HEK293 (cell line): Measurements from ENCODE around the gene TSHZ3.

Source experiments
- CTCF ChIA-PET: fragments of 350-600 bp; formaldehyde crosslinking; extraction: SDS; loops from one replicate; lab custom pipeline; 2021; ENCODE audit warnings: antibody characterized with exemption; lab: Yijun Ruan, JAX
- POLR2A ChIA-PET: fragments of 300-600 bp; formaldehyde crosslinking; extraction: SDS; loops from one replicate; lab custom pipeline; 2020; ENCODE audit warnings: antibody characterized with exemption, inconsistent platforms; lab: Yijun Ruan, JAX
- H3K27ac ChIP-seq: fragments of 200-500 bp; sonication (Bioruptor generic); 2 replicates; pipeline ENCODE4 v1.5.1; 2014; ENCODE audit warnings: low read depth, low read length, control low read depth, inconsistent platforms; ENCODE audit errors: extremely low read depth
- H3K36me3 ChIP-seq, 2 experiments: fragments of 200-500 bp in 1 of 2; sonication (Bioruptor generic) in 1 of 2; 1 replicate in 1 of 2; 2 replicates in 1 of 2; pipeline ENCODE4 v1.5.1; 2014 to 2017; ENCODE audit warnings: inconsistent platforms in 2 of 2, low read length in 2 of 2; ENCODE audit not compliant: control insufficient read depth in 2 of 2, insufficient read depth in 1 of 2
- H3K4me1 ChIP-seq: fragments of 200-500 bp; sonication (Bioruptor generic); 2 replicates; pipeline ENCODE4 v1.5.1; 2014; ENCODE audit warnings: mild to moderate bottlenecking, low read length, inconsistent platforms; ENCODE audit not compliant: control insufficient read depth, insufficient read depth
- H3K4me3 ChIP-seq: 2 replicates; pipeline ENCODE4 v1.5.1; 2011; ENCODE audit warnings: low read depth, mild to moderate bottlenecking, control low read depth, low read length, moderate library complexity
- H3K9me3 ChIP-seq: fragments of 200-500 bp; sonication (Bioruptor generic); 2 replicates; pipeline ENCODE4 v1.5.1; 2014; ENCODE audit warnings: low read depth, low read length, inconsistent platforms; ENCODE audit not compliant: control insufficient read depth, insufficient read depth
- KLF9 ChIP-seq: fragments of 450-650 bp; formaldehyde crosslinking; IDR thresholded peaks from 2 replicates; pipeline ENCODE4 v1.5.1; 2016; ENCODE audit warnings: missing biosample characterization, missing genetic modification characterization, low read depth
- MEIS1 ChIP-seq: sonication (generic); formaldehyde crosslinking; IDR thresholded peaks from 2 replicates; pipeline ENCODE4 v1.8.1; 2022; ENCODE audit warnings: missing genetic modification reagents, mild to moderate bottlenecking, borderline replicate concordance
- REPIN1 ChIP-seq: fragments of 450-650 bp; formaldehyde crosslinking; IDR thresholded peaks from 2 replicates; pipeline ENCODE4 v1.5.1; 2017; ENCODE audit warnings: missing biosample characterization, missing genetic modification characterization, low read depth
- SETDB1 ChIP-seq: IDR thresholded peaks from one replicate; pipeline ENCODE4 v1.6.1; 2017; ENCODE audit warnings: mild to moderate bottlenecking, low read length, moderate library complexity, mixed read lengths; ENCODE audit not compliant: insufficient read length
- YY1 ChIP-seq: fragments of 450-650 bp; formaldehyde crosslinking; IDR thresholded peaks from 2 replicates; pipeline ENCODE4 v1.5.1; 2018; ENCODE audit warnings: missing biosample characterization, missing genetic modification characterization
- ZFP3 ChIP-seq: fragments of 450-650 bp; formaldehyde crosslinking; IDR thresholded peaks from 2 replicates; pipeline ENCODE4 v1.5.1; 2016; ENCODE audit warnings: low read depth, missing biosample characterization, missing genetic modification characterization
- ZNF146 ChIP-seq: fragments of 450-650 bp; formaldehyde crosslinking; IDR thresholded peaks from 2 replicates; pipeline ENCODE4 v1.5.1; 2016; ENCODE audit warnings: missing biosample characterization, missing genetic modification characterization
- ZNF155 ChIP-seq: fragments of 450-650 bp; formaldehyde crosslinking; IDR thresholded peaks from 2 replicates; pipeline ENCODE4 v1.5.1; 2016; ENCODE audit warnings: missing biosample characterization, missing genetic modification characterization
- ZNF16 ChIP-seq: fragments of 450-650 bp; formaldehyde crosslinking; IDR thresholded peaks from 2 replicates; pipeline ENCODE4 v1.5.1; 2016; ENCODE audit warnings: low read depth, missing biosample characterization, missing genetic modification characterization
- ZNF184 ChIP-seq: fragments of 450-650 bp; IDR thresholded peaks from 2 replicates; pipeline ENCODE4 v1.5.1; 2018; ENCODE audit warnings: missing biosample characterization, mild to moderate bottlenecking, missing genetic modification characterization
- ZNF335 ChIP-seq: fragments of 450-650 bp; formaldehyde crosslinking; conservative IDR thresholded peaks from 2 replicates; pipeline ENCODE4 v1.5.1; 2016; ENCODE audit warnings: missing biosample characterization, missing genetic modification characterization
- ZNF366 ChIP-seq: fragments of 450-650 bp; formaldehyde crosslinking; conservative IDR thresholded peaks from 2 replicates; pipeline ENCODE4 v1.5.1; 2016; ENCODE audit warnings: missing biosample characterization, missing genetic modification characterization
- ZNF394 ChIP-seq: fragments of 450-650 bp; formaldehyde crosslinking; IDR thresholded peaks from 2 replicates; pipeline ENCODE4 v1.5.1; 2016; ENCODE audit warnings: missing biosample characterization, missing genetic modification characterization, mild to moderate bottlenecking, moderate library complexity, borderline replicate concordance
- ZNF514 ChIP-seq: fragments of 450-650 bp; formaldehyde crosslinking; IDR thresholded peaks from 2 replicates; pipeline ENCODE4 v1.5.1; 2016; ENCODE audit warnings: missing biosample characterization, missing genetic modification characterization
- ZNF561 ChIP-seq: fragments of 450-650 bp; IDR thresholded peaks from 2 replicates; pipeline ENCODE4 v1.5.1; 2018; ENCODE audit warnings: missing biosample characterization, missing genetic modification characterization, borderline replicate concordance
- ZNF596 ChIP-seq: fragments of 450-650 bp; IDR thresholded peaks from 2 replicates; pipeline ENCODE4 v1.5.0; 2018; ENCODE audit warnings: missing biosample characterization, mild to moderate bottlenecking, missing genetic modification characterization, moderate library complexity
- ZNF600 ChIP-seq: fragments of 450-650 bp; formaldehyde crosslinking; IDR thresholded peaks from 2 replicates; pipeline ENCODE4 v1.5.1; 2016; ENCODE audit warnings: missing biosample characterization, missing genetic modification characterization
- ZNF624 ChIP-seq: fragments of 450-650 bp; formaldehyde crosslinking; IDR thresholded peaks from 2 replicates; pipeline ENCODE4 v1.5.1; 2017; ENCODE audit warnings: missing biosample characterization, missing genetic modification characterization
- ZNF677 ChIP-seq: fragments of 450-650 bp; IDR thresholded peaks from 2 replicates; pipeline ENCODE4 v1.5.0; 2018; ENCODE audit warnings: missing biosample characterization, mild to moderate bottlenecking, missing genetic modification characterization, moderate library complexity
- TF ChIP-seq, protein P1 (sequence below): fragments of 450-650 bp; formaldehyde crosslinking; IDR thresholded peaks from 2 replicates; pipeline ENCODE4 v1.5.1; 2016; ENCODE audit warnings: missing biosample characterization, missing genetic modification characterization
- TF ChIP-seq, protein P2 (sequence below): fragments of 450-650 bp; formaldehyde crosslinking; IDR thresholded peaks from 2 replicates; pipeline ENCODE4 v1.5.1; 2016; ENCODE audit warnings: missing biosample characterization, missing genetic modification characterization

TSHZ3 gene

DNA sequence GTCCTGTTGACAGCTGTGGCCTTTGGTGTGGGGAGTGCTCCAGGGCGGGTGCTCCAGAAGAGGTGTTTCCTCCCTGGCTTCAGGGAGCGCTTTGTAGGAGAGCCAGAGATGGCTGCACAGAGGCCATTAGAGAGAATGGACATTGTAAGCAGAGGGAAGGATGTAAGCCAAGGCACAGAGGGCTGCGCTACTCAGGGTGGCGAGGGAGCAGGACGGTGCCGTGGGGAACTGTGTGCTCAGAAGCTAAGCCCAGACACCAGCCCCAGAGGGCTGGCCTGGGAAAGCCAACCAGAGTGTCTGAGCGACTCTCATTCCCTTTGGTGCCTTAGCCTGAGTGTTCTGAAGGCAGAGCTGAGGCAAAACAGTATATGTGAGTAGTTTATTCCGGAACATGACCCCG lies 92.2 kb downstream of the TSHZ3 start:
- H3K9me3 ChIP-seq = peaks cover 2% of the 10 kb centered on the region; the same call in 1 of the 2 replicates
- no peak overlapping the region for H3K27ac ChIP-seq
- ChIA-PET CTCF (no interaction called here), POLR2A (no interaction called here)
- H3K4me3 ChIP-seq = no peak overlapping the region
- no peaks in the 10 kb centered on the region for H3K36me3 ChIP-seq
- peaks cover 22% of the 10 kb centered on the region for H3K4me1 ChIP-seq
- TF ChIP-seq, protein P1, sequence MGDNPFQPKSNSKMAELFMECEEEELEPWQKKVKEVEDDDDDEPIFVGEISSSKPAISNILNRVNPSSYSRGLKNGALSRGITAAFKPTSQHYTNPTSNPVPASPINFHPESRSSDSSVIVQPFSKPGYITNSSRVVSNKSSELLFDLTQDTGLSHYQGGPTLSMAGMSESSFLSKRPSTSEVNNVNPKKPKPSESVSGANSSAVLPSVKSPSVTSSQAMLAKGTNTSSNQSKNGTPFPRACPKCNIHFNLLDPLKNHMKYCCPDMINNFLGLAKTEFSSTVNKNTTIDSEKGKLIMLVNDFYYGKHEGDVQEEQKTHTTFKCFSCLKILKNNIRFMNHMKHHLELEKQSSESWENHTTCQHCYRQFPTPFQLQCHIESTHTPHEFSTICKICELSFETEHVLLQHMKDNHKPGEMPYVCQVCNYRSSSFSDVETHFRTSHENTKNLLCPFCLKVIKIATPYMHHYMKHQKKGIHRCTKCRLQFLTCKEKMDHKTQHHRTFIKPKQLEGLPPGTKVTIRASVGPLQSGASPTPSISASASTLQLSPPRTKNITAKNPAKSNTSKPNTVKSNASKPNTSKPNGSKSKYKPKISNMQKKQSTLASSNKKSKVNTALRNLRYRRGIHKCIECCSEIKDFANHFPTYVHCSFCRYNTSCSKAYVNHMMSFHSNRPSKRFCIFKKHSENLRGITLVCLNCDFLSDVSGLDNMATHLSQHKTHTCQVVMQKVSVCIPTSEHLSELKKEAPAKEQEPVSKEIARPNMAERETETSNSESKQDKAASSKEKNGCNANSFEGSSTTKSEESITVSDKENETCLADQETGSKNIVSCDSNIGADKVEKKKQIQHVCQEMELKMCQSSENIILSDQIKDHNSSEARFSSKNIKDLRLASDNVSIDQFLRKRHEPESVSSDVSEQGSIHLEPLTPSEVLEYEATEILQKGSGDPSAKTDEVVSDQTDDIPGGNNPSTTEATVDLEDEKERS = no peak
- TF ChIP-seq ZNF394 (tag by site-specific recombination) (no peak), ZNF624 (tag by site-specific recombination) (no peak), ZNF596 (no peak), ZNF146 (tag by site-specific recombination) (no peak), ZNF16 (tag by site-specific recombination) (no peak)

DNA sequence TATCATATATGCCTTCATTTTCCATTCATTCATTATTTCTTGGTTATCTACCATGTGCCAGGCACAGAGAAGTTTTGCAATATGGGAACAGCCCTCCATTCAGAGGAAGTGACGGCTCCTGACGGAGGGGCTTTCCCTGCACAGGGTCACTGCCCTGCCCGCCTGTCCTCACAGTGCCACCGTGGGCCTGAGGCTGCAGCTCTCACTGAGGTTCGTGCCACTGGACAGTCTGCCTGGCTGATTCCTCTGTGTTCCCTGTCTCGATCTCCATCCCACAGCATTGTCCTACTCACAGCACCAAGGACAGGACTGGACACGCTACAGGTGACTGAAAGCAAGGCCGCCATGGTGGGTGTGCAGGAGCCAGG lies 92.7 kb downstream of the TSHZ3 start:
- Histone ChIP-seq H3K27ac (no peak overlapping the region), H3K4me1 (peaks cover 17% of the 10 kb centered on the region)
- CTCF ChIA-PET = interaction anchor here (0.6 kb wide), 1 partner anchor 1421 kb away, joined by 3 read pairs; no protein-coding TSS in a partner anchor
- TF ChIP-seq ZNF335 (no peak), KLF9 (no peak), ZNF561 (no peak), ZNF514 (tag by site-specific recombination) (no peak), ZFP3 (tag by site-specific recombination) (no peak), ZNF155 (tag by site-specific recombination) (no peak), ZNF184 (no peak), SETDB1 (no peak), ZNF677 (no peak), ZNF366 (tag by site-specific recombination) (no peak), MEIS1 (CRISPR knock-in tag) (no peak), REPIN1 (tag by site-specific recombination) (no peak), YY1 (tag by site-specific recombination) (no peak), ZNF600 (tag by site-specific recombination) (no peak)
- TF ChIP-seq, protein P2, sequence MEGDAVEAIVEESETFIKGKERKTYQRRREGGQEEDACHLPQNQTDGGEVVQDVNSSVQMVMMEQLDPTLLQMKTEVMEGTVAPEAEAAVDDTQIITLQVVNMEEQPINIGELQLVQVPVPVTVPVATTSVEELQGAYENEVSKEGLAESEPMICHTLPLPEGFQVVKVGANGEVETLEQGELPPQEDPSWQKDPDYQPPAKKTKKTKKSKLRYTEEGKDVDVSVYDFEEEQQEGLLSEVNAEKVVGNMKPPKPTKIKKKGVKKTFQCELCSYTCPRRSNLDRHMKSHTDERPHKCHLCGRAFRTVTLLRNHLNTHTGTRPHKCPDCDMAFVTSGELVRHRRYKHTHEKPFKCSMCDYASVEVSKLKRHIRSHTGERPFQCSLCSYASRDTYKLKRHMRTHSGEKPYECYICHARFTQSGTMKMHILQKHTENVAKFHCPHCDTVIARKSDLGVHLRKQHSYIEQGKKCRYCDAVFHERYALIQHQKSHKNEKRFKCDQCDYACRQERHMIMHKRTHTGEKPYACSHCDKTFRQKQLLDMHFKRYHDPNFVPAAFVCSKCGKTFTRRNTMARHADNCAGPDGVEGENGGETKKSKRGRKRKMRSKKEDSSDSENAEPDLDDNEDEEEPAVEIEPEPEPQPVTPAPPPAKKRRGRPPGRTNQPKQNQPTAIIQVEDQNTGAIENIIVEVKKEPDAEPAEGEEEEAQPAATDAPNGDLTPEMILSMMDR (tag by site-specific recombination) = no peak
- TF ChIP-seq, all 188 proteins: peak for 0
- Histone ChIP-seq H3K9me3 (peaks cover 2% of the 10 kb centered on the region; the same call in 1 of the 2 replicates), H3K36me3 (no peaks in the 10 kb centered on the region), H3K4me3 (no peak overlapping the region)
- POLR2A ChIA-PET = no interaction called here
